ACC112 (cell line): ENCODE measurements around the gene LRRC57.
A peak's percentile ranks its signal among the peaks of the same experiment; 100 is the strongest.

Experiments
- H2AFZ ChIP-seq: fragments of 200-600 bp; sonication (generic); one replicate; pipeline ENCODE4 v1.6.0; 2017; ENCODE audit warnings: antibody characterized with exemption, low read length; ENCODE audit not compliant: unreplicated experiment
- H3K27ac ChIP-seq: fragments of 200-600 bp; sonication (generic); 2 replicates; pipeline ENCODE4 v1.5.1; 2014; ENCODE audit warnings: low read depth, mild to moderate bottlenecking, antibody characterized with exemption, low read length, moderate library complexity
- H3K27me3 ChIP-seq: fragments of 200-600 bp; sonication (generic); 2 replicates; pipeline ENCODE4 v1.6.1; 2014; ENCODE audit warnings: mild to moderate bottlenecking, antibody characterized with exemption, low read length, moderate library complexity, mixed read lengths; ENCODE audit not compliant: insufficient read depth
- H3K36me3 ChIP-seq: fragments of 200-600 bp; sonication (generic); 2 replicates; pipeline ENCODE4 v1.6.1; 2016; ENCODE audit warnings: mild to moderate bottlenecking, antibody characterized with exemption, low read length, moderate library complexity, mixed read lengths; ENCODE audit not compliant: insufficient read depth
- H3K4me1 ChIP-seq: fragments of 200-600 bp; sonication (generic); one replicate; pipeline ENCODE4 v1.6.1; 2016; ENCODE audit warnings: low read length, mixed read lengths; ENCODE audit not compliant: insufficient read depth, unreplicated experiment, control insufficient read depth
- H3K4me3 ChIP-seq: fragments of 200-600 bp; sonication (generic); 2 replicates; pipeline ENCODE4 v1.5.1; 2014; ENCODE audit warnings: mild to moderate bottlenecking, low read depth, low read length
- H3K79me2 ChIP-seq: fragments of 200-600 bp; sonication (generic); one replicate; pipeline ENCODE4 v1.6.0; 2016; ENCODE audit warnings: low read length; ENCODE audit not compliant: control insufficient read depth, unreplicated experiment, insufficient read depth

Gene LRRC57

GRCh38 chr15:42548249-42549031 is at the start of gene LRRC57, which contains the start of gene HAUS2:
Gene LRRC57 (minus strand): TSS chr15:42548793. CDS start chr15:42548434, 359 bp downstream.
Gene HAUS2 (plus strand): TSS chr15:42548838. CDS start chr15:42548873, 35 bp downstream.
- Histone ChIP-seq H3K27ac (peak within 1 kb of the TSS; percentile 72), H3K36me3 (peaks cover 10% of the 10 kb centered on the region; the same call in 1 of the 2 replicates), H3K79me2 (peaks cover 73% of the 10 kb centered on the region), H3K27me3 (no peaks in the 10 kb centered on the region), H2AFZ (peak within 1 kb of the TSS; percentile 65), H3K4me3 (peak within 1 kb of the TSS; percentile 83), H3K4me1 (peaks cover 36% of the 10 kb centered on the region)

GRCh38 chr15:42595626-42596240 is 47.1 kb upstream of the LRRC57 start:
- Histone ChIP-seq H3K4me1 (no peaks in the 10 kb centered on the region), H3K27me3 (no peaks in the 10 kb centered on the region), H3K27ac (no peak overlapping the region), H3K79me2 (no peaks in the 10 kb centered on the region), H3K36me3 (peaks cover 9% of the 10 kb centered on the region; the same call in 1 of the 2 replicates), H3K4me3 (no peak overlapping the region), H2AFZ (no peak overlapping the region)

- no peaks in the 10 kb centered on the region for H3K79me2 ChIP-seq
- H3K27ac ChIP-seq: no peak overlapping the region
- H2AFZ ChIP-seq: no peak overlapping the region
- no peaks in the 10 kb centered on the region for H3K36me3 ChIP-seq
- no peaks in the 10 kb centered on the region for H3K4me1 ChIP-seq
- H3K4me3 ChIP-seq: no peak overlapping the region
- H3K27me3 ChIP-seq: no peaks in the 10 kb centered on the region
These were observed 45.5 kb upstream of the LRRC57 start for GRCh38 chr15:42594095-42594494.

GRCh38 chr15:42593143-42593542 is 44.5 kb upstream of the LRRC57 start:
- H3K36me3 ChIP-seq: no peaks in the 10 kb centered on the region
- H3K4me1 ChIP-seq: no peaks in the 10 kb centered on the region
- no peak overlapping the region for H2AFZ ChIP-seq
- H3K27me3 ChIP-seq: no peaks in the 10 kb centered on the region
- H3K4me3 ChIP-seq: no peak overlapping the region
- no peaks in the 10 kb centered on the region for H3K79me2 ChIP-seq
- no peak overlapping the region for H3K27ac ChIP-seq

GRCh38 chr15:42592716-42593115 is 44.1 kb upstream of the LRRC57 start:
- no peak overlapping the region for H3K27ac ChIP-seq
- H2AFZ ChIP-seq: no peak overlapping the region
- no peaks in the 10 kb centered on the region for H3K27me3 ChIP-seq
- no peak overlapping the region for H3K4me3 ChIP-seq
- H3K79me2 ChIP-seq: no peaks in the 10 kb centered on the region
- H3K4me1 ChIP-seq: no peaks in the 10 kb centered on the region
- H3K36me3 ChIP-seq: no peaks in the 10 kb centered on the region

GRCh38 chr15:42591238-42591934 is 42.8 kb upstream of the LRRC57 start:
- Histone ChIP-seq H3K79me2 (no peaks in the 10 kb centered on the region), H2AFZ (no peak overlapping the region), H3K4me1 (no peaks in the 10 kb centered on the region), H3K27me3 (no peaks in the 10 kb centered on the region), H3K4me3 (no peak overlapping the region), H3K36me3 (no peaks in the 10 kb centered on the region), H3K27ac (no peak overlapping the region)

- no peak overlapping the region for H3K27ac ChIP-seq
- H2AFZ ChIP-seq: no peak overlapping the region
- no peaks in the 10 kb centered on the region for H3K4me1 ChIP-seq
- H3K27me3 ChIP-seq: no peaks in the 10 kb centered on the region
- H3K36me3 ChIP-seq: no peaks in the 10 kb centered on the region
- H3K4me3 ChIP-seq: no peak overlapping the region
- H3K79me2 ChIP-seq: no peaks in the 10 kb centered on the region
These were observed 42.1 kb upstream of the LRRC57 start for GRCh38 chr15:42590619-42591237.

- no peaks in the 10 kb centered on the region for H3K27me3 ChIP-seq
- H2AFZ ChIP-seq: no peak overlapping the region
- peaks cover 8% of the 10 kb centered on the region for H3K79me2 ChIP-seq
- peaks cover 6% of the 10 kb centered on the region for H3K4me1 ChIP-seq
- H3K27ac ChIP-seq: no peak overlapping the region
- no peak overlapping the region for H3K4me3 ChIP-seq
- H3K36me3 ChIP-seq: no peaks in the 10 kb centered on the region
These were observed 35.6 kb upstream of the LRRC57 start for GRCh38 chr15:42584031-42584765.

- H2AFZ ChIP-seq: no peak overlapping the region
- H3K36me3 ChIP-seq: no peaks in the 10 kb centered on the region
- H3K4me3 ChIP-seq: no peak overlapping the region
- no peak overlapping the region for H3K27ac ChIP-seq
- no peaks in the 10 kb centered on the region for H3K27me3 ChIP-seq
- peaks cover 8% of the 10 kb centered on the region for H3K79me2 ChIP-seq
- H3K4me1 ChIP-seq: peaks cover 6% of the 10 kb centered on the region
These were observed 34.2 kb upstream of the LRRC57 start for GRCh38 chr15:42582569-42583375.
